ENCODE results near the gene CALHM5.

DNA sequence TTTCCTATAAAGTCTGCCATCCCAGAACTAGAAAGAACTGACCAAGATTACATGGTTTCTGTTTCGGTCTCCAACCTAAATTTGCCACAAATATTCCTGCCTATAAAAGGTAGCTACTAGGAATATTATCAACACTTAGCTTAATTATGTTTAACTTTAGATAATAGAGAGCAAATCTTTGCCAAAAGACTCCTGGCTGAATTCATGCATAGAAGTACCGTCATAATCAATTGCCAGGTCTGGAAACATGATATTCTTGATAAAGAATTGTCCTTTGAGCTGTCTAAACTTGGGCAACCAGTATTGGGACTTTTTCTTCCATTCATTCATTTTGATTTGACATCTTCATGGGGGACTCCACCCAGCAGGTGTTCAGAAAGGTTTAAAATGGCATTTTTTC, 27.8 kb upstream of the CALHM5 start:
- TF ChIP-seq POLR2A (IDR thresholded peaks at IDR 0.05; ENCODE audit: low read depth, low read length) (no peak), TAF1 (IDR thresholded peaks at IDR 0.05; ENCODE audit: low read depth, low read length) (no peak), POLR2AphosphoS5 (IDR thresholded peaks at IDR 0.05; ENCODE audit: low read depth, low read length) (no peak), PAX5 (IDR thresholded peaks at IDR 0.05; ENCODE audit: insufficient read depth, low read length, severe bottlenecking) (no peak)

All from GM12891 (cell line).